HCT116 (cell line): ENCODE results near the gene RIPOR3. TPM values are rescaled to one million over a fixed set of nuclear protein-coding genes. Genes with fewer than 3 reads are reported as not detected.
A peak's percentile ranks its signal among the peaks of the same experiment; 100 is the strongest.

ENCODE experiments used
- ATAC-seq: fragments of 200-7000 bp; cut with Tn5 transposase; 2 replicates; pipeline ENCODE4 v1.9.1; 2020; ENCODE audit warnings: mild to moderate bottlenecking, moderate library complexity
- BruUV-seq: library from RNA; stranded (reverse); fragments of 400-500 nt; replicated peaks from 2 replicates; lab custom pipeline; 2021; lab: Mats Ljungman, UMichigan
- CTCF ChIA-PET: fragments of 300-600 bp; sonication (Branson Sonifier 250); formaldehyde crosslinking; loops from one replicate; lab custom pipeline; 2021; ENCODE audit warnings: antibody characterized with exemption; lab: Charles Lee
- POLR2A ChIA-PET: fragments of 300-600, 350-600 bp; sonication (Branson Sonifier 250); formaldehyde crosslinking; loops from one replicate; lab custom pipeline; 2021; ENCODE audit warnings: antibody characterized with exemption; lab: Charles Lee
- RAD21 ChIA-PET, 2 experiments: fragments of 300-600 bp; sonication (Branson Sonifier 250); formaldehyde crosslinking; loops; one replicate each; lab custom pipeline; 2023; ENCODE audit warnings: low total read pairs in 2 of 2; ENCODE audit not compliant: uncharacterized antibody in 2 of 2, unreplicated experiment in 2 of 2, low non-redundant PET in 1 of 2; lab: Charles Lee
- DNase-seq: peaks from one replicate; pipeline ENCODE4 v3.0.0-alpha.2; 2010; ENCODE audit warnings: low read depth, low spot score
- H2AFZ ChIP-seq: fragments of 200-600 bp; shearing (Covaris generic), sonication (generic); 2 replicates; pipeline ENCODE4 v1.6.1; 2017; ENCODE audit warnings: low read depth, mixed run types, mixed read lengths, antibody characterized with exemption, low read length; ENCODE audit not compliant: poor library complexity, severe bottlenecking
- H3K27ac ChIP-seq: 2 replicates; pipeline ENCODE4 v1.5.1; 2012; ENCODE audit warnings: low read depth, low read length
- H3K27me3 ChIP-seq: fragments of 200-600 bp; sonication (generic); 2 replicates; pipeline ENCODE4 v1.6.1; 2016; ENCODE audit warnings: mixed run types, low read length, mixed read lengths; ENCODE audit not compliant: insufficient read depth
- H3K36me3 ChIP-seq, 2 experiments: fragments of 200-500 bp in 1 of 2; fragments of 200-600 bp in 1 of 2; sonication (Bioruptor generic) in 1 of 2; sonication (generic) in 1 of 2; 2 replicates each; pipeline versions ENCODE4 v1.5.1 to v1.6.1; 2014 to 2016; ENCODE audit warnings: low read length in 2 of 2, inconsistent platforms in 1 of 2, mixed read lengths in 1 of 2, mixed run types in 1 of 2; ENCODE audit not compliant: insufficient read depth in 2 of 2, control insufficient read depth in 1 of 2
- H3K4me1 ChIP-seq, 2 experiments: fragments of 200-600 bp in 1 of 2; sonication (generic) in 1 of 2; 2 replicates each; pipeline versions ENCODE4 v1.5.1 to v1.6.1; 2012 to 2017; ENCODE audit warnings: low read length in 2 of 2, inconsistent platforms in 1 of 2, mild to moderate bottlenecking in 1 of 2, mixed read lengths in 1 of 2, mixed run types in 1 of 2, moderate library complexity in 1 of 2; ENCODE audit not compliant: insufficient read depth in 2 of 2, control insufficient read depth in 1 of 2
- H3K4me2 ChIP-seq: fragments of 200-600 bp; sonication (generic); 2 replicates; pipeline ENCODE4 v1.6.1; 2017; ENCODE audit warnings: mixed run types, low read length, mixed read lengths
- H3K4me3 ChIP-seq, 2 experiments: fragments of 200-600 bp in 1 of 2; sonication (generic) in 1 of 2; replicated peaks in 1 of 2; 2 replicates each; pipeline ENCODE4 v1.5.1; 2011 to 2016; ENCODE audit warnings: low read length in 2 of 2, control low read depth in 1 of 2, low read depth in 1 of 2, mild to moderate bottlenecking in 1 of 2, mixed read lengths in 1 of 2, mixed run types in 1 of 2
- H3K79me2 ChIP-seq: fragments of 200-600 bp; sonication (generic); 2 replicates; pipeline ENCODE4 v1.6.1; 2017; ENCODE audit warnings: mild to moderate bottlenecking, mixed run types, low read length, moderate library complexity, mixed read lengths; ENCODE audit not compliant: insufficient read depth
- H3K9ac ChIP-seq: fragments of 200-600 bp; sonication (generic); 2 replicates; pipeline ENCODE4 v1.6.1; 2016; ENCODE audit warnings: low read length, mixed read lengths
- H3K9me2 ChIP-seq: fragments of 200-600 bp; sonication (generic), shearing (Covaris generic); 2 replicates; pipeline ENCODE4 v1.6.1; 2017; ENCODE audit warnings: mixed run types, mild to moderate bottlenecking, moderate library complexity; ENCODE audit not compliant: insufficient read depth
- H3K9me3 ChIP-seq, 2 experiments: fragments of 200-500 bp in 1 of 2; fragments of 200-600 bp in 1 of 2; sonication (Bioruptor generic) in 1 of 2; sonication (generic) in 1 of 2; 2 replicates each; pipeline ENCODE4 v1.6.1; 2014 to 2017; ENCODE audit warnings: low read length in 2 of 2, mixed read lengths in 2 of 2, inconsistent platforms in 1 of 2, low read depth in 1 of 2, mild to moderate bottlenecking in 1 of 2, mixed run types in 1 of 2, moderate library complexity in 1 of 2; ENCODE audit not compliant: control insufficient read depth in 1 of 2, insufficient read depth in 1 of 2
- H4K20me1 ChIP-seq: fragments of 200-600 bp; sonication (generic), shearing (Covaris generic); 2 replicates; pipeline ENCODE4 v1.6.1; 2017; ENCODE audit warnings: mixed run types, mild to moderate bottlenecking, moderate library complexity; ENCODE audit not compliant: insufficient read depth
- CBX3 ChIP-seq: IDR thresholded peaks from 2 replicates; pipeline ENCODE4 v1.6.1; 2012; ENCODE audit warnings: low read depth
- CEBPB ChIP-seq: IDR thresholded peaks from 2 replicates; pipeline ENCODE4 v1.6.1; 2012; ENCODE audit warnings: low read depth
- EZH2 ChIP-seq: fragments of 200-600 bp; sonication (generic); IDR thresholded peaks from 2 replicates; pipeline ENCODE4 v1.6.1; 2017; ENCODE audit warnings: antibody characterized with exemption, mixed run types
- EZH2phosphoT487 ChIP-seq: fragments of 200-600 bp; IDR thresholded peaks from 2 replicates; pipeline ENCODE4 v1.6.1; 2018; ENCODE audit warnings: antibody characterized with exemption, borderline replicate concordance
- JUND ChIP-seq: IDR thresholded peaks from 2 replicates; pipeline ENCODE4 v1.6.1; 2012
- MAX ChIP-seq: IDR thresholded peaks from 2 replicates; pipeline ENCODE4 v1.6.1; 2012
- POLR2A ChIP-seq: IDR thresholded peaks from 2 replicates; pipeline ENCODE4 v1.7.0; 2011; ENCODE audit warnings: borderline replicate concordance; ENCODE audit not compliant: insufficient read depth, insufficient read length; ENCODE audit errors: extremely low read depth
- POLR2AphosphoS5 ChIP-seq: IDR thresholded peaks from 2 replicates; pipeline ENCODE4 v1.6.1; 2011; ENCODE audit warnings: mild to moderate bottlenecking, low read depth, low read length, moderate library complexity
- RAD21 ChIP-seq: IDR thresholded peaks from 2 replicates; pipeline ENCODE4 v1.6.1; 2012; ENCODE audit warnings: low read depth, mild to moderate bottlenecking
- REST ChIP-seq: IDR thresholded peaks from 2 replicates; pipeline ENCODE4 v1.6.1; 2012; ENCODE audit warnings: low read depth
- SP1 ChIP-seq: IDR thresholded peaks from 2 replicates; pipeline ENCODE4 v1.6.1; 2012; ENCODE audit warnings: low read depth
- TCF7L2 ChIP-seq: IDR thresholded peaks from 2 replicates; pipeline ENCODE4 v1.7.0; 2011; ENCODE audit warnings: borderline replicate concordance, inconsistent platforms; ENCODE audit not compliant: insufficient read depth, insufficient read length; ENCODE audit errors: extremely low read depth
- YY1 ChIP-seq: IDR thresholded peaks from 2 replicates; pipeline ENCODE4 v1.6.1; 2011; ENCODE audit warnings: low read length, low read depth, moderate library complexity, mild to moderate bottlenecking; ENCODE audit not compliant: insufficient replicate concordance; ENCODE audit errors: extremely low read depth
- ZFX ChIP-seq: fragments of 450-650 bp; IDR thresholded peaks from 2 replicates; pipeline ENCODE4 v1.6.1; 2017
- ZNF274 ChIP-seq: fragments of 200-500 bp; sonication (Bioruptor generic); IDR thresholded peaks from 2 replicates; pipeline ENCODE4 v1.6.1; 2014; ENCODE audit warnings: mild to moderate bottlenecking, low read depth, low read length, inconsistent platforms
- intact Hi-C: fragments of 100-400 bp; cut with micrococcal nuclease; formaldehyde crosslinking; loops from 2 replicates; pipeline ENCODE4 v1.10.0; 2022
- total RNA-seq: library from RNA; stranded (reverse); gene quantifications from one replicate; pipeline ENCODE4 v1.2.1, GENCODE V29; 2021; ENCODE audit not compliant: unreplicated experiment
- TF ChIP-seq, protein P1 (sequence below): IDR thresholded peaks from 2 replicates; pipeline ENCODE4 v1.6.1; 2012
- TF ChIP-seq, protein P2 (sequence below), 3 experiments: fragments of 200-600 bp in 1 of 3; sonication (generic) in 1 of 3; IDR thresholded peaks in 2 of 3; conservative IDR thresholded peaks in 1 of 3; 2 replicates each; pipeline ENCODE4 v1.5.1; 2012 to 2017; ENCODE audit warnings: low read depth in 2 of 3, low read length in 2 of 3, antibody characterized with exemption in 1 of 3, borderline replicate concordance in 1 of 3, control low read depth in 1 of 3, mild to moderate bottlenecking in 1 of 3, mixed read lengths in 1 of 3, mixed run types in 1 of 3, moderate library complexity in 1 of 3; ENCODE audit not compliant: insufficient read depth in 1 of 3
- TF ChIP-seq, protein P3 (sequence below): IDR thresholded peaks from 2 replicates; pipeline ENCODE4 v1.6.1; 2011; ENCODE audit warnings: mild to moderate bottlenecking, low read length, moderate library complexity; ENCODE audit not compliant: insufficient replicate concordance; ENCODE audit errors: extremely low read depth

The RIPOR3 gene
- total RNA-seq, 1 experiment from 2014 or later, result 0.22 TPM

DNA sequence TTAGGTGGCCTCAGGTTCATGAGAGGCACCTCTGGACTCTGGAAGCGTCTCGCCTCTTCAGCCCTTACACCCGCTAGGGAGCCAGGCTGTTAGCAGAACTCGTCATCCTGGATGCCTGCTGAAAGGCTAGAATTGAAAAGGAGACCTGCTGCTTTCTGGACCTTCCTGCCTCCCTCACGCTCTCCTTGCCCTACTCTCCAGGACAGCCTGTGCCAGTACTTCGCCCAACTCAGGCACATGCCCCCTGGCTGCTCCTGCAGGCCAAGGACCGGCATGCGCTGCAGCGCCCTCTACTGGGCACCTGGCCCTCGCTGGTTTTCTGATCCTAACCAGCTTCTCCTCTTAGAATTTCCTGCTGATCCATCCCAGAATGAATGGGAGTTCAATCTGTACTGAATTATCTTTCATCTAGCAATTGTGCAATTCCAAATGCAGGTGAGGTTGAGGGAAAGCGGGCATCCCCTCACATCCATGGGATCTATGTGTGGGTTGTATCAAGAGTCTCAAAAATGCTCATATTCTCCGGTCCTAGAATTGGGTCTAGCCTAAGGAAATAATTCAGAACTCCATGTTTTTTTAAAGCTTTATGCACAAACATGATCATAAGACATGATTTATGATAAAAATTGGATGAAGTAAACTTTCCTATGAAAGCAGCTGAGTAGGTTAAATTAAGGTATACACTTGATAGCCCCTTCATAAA lies 103.2 kb downstream of the RIPOR3 start:
- peak; percentile 39 for DNase-seq
- intact Hi-C loops, result loop anchor here (2.0 kb wide), 1 partner anchor 201 kb away; no protein-coding TSS in a partner anchor
- Histone ChIP-seq H4K20me1 (no peaks in the 10 kb centered on the region), H3K4me3 (no peak overlapping the region), H3K36me3 (peaks cover 7 to 8% of the 10 kb centered on the region in 2 experiments; a peak in 3 of 4 replicates), H3K9ac (no peak overlapping the region), H3K27ac (no peak overlapping the region), H3K4me1 (no peaks in the 10 kb centered on the region), H3K9me2 (no peaks in the 10 kb centered on the region), H3K4me2 (no peak overlapping the region), H2AFZ (no peak overlapping the region), H3K9me3 (no peaks in the 10 kb centered on the region), H3K79me2 (no peaks in the 10 kb centered on the region), H3K27me3 (no peaks in the 10 kb centered on the region)
- TF ChIP-seq RAD21 (peak; percentile 68), EZH2 (no peak), TCF7L2 (no peak), CBX3 (peak; percentile 69; the same call in 1 of the 2 replicates), MAX (peak; percentile 95), CEBPB (no peak), ZNF274 (no peak), EZH2phosphoT487 (no peak), POLR2AphosphoS5 (no peak), POLR2A (no peak), SP1 (no peak), YY1 (no peak), JUND (no peak), REST (no peak), ZFX (no peak)
- TF ChIP-seq, protein P1, sequence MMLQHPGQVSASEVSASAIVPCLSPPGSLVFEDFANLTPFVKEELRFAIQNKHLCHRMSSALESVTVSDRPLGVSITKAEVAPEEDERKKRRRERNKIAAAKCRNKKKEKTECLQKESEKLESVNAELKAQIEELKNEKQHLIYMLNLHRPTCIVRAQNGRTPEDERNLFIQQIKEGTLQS, result no peak
- TF ChIP-seq, protein P2, sequence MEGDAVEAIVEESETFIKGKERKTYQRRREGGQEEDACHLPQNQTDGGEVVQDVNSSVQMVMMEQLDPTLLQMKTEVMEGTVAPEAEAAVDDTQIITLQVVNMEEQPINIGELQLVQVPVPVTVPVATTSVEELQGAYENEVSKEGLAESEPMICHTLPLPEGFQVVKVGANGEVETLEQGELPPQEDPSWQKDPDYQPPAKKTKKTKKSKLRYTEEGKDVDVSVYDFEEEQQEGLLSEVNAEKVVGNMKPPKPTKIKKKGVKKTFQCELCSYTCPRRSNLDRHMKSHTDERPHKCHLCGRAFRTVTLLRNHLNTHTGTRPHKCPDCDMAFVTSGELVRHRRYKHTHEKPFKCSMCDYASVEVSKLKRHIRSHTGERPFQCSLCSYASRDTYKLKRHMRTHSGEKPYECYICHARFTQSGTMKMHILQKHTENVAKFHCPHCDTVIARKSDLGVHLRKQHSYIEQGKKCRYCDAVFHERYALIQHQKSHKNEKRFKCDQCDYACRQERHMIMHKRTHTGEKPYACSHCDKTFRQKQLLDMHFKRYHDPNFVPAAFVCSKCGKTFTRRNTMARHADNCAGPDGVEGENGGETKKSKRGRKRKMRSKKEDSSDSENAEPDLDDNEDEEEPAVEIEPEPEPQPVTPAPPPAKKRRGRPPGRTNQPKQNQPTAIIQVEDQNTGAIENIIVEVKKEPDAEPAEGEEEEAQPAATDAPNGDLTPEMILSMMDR (IDR thresholded peaks at IDR 0.05 in 2 of 3, conservative IDR thresholded peaks at IDR 0.05 in 1 of 3; ENCODE audit: borderline replicate concordance in 1 of 3, insufficient read depth in 1 of 3, low read depth in 2 of 3, low read length in 2 of 3), result peak; percentile 97 to 100 (median 100)
- TF ChIP-seq, protein P3, sequence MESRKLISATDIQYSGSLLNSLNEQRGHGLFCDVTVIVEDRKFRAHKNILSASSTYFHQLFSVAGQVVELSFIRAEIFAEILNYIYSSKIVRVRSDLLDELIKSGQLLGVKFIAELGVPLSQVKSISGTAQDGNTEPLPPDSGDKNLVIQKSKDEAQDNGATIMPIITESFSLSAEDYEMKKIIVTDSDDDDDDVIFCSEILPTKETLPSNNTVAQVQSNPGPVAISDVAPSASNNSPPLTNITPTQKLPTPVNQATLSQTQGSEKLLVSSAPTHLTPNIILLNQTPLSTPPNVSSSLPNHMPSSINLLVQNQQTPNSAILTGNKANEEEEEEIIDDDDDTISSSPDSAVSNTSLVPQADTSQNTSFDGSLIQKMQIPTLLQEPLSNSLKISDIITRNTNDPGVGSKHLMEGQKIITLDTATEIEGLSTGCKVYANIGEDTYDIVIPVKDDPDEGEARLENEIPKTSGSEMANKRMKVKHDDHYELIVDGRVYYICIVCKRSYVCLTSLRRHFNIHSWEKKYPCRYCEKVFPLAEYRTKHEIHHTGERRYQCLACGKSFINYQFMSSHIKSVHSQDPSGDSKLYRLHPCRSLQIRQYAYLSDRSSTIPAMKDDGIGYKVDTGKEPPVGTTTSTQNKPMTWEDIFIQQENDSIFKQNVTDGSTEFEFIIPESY, result no peak
- peak; percentile 88 for ATAC-seq
- RAD21 ChIA-PET, result no interaction called here
- CTCF ChIA-PET, result interaction anchor here (0.6 to 1.7 kb wide), 13 partner anchors 9 to 609 kb away, joined by 3 to 10 read pairs (median 4); no protein-coding TSS in a partner anchor
- no TSS peak for BruUV-seq
- POLR2A ChIA-PET, result no interaction called here
